Ascending aorta (tissue), 2 donors: ENCODE data around the gene CYP26B1. TPM values are rescaled to one million over a fixed set of nuclear protein-coding genes. Genes with fewer than 3 reads are reported as not detected.
A peak's percentile ranks its signal among the peaks of the same experiment; 100 is the strongest.

Source experiments
- DNase-seq, 2 donors: peaks; one replicate each; pipeline ENCODE4 v3.0.0-alpha.2; 2019; ENCODE audit warnings: low spot score in 2 of 2
- H3K27ac ChIP-seq, 2 donors: fragments of 200-600 bp; sonication (generic); one replicate each; pipeline ENCODE4 v1.5.1; 2016 to 2017; ENCODE audit warnings: mild to moderate bottlenecking in 1 of 2
- H3K27me3 ChIP-seq: fragments of 200-600 bp; sonication (generic); one replicate; pipeline ENCODE4 v1.5.1; 2017
- H3K36me3 ChIP-seq, 2 donors: fragments of 200-600 bp; sonication (generic); one replicate each; pipeline ENCODE4 v1.5.1; 2016
- H3K4me1 ChIP-seq, 2 donors: fragments of 200-600 bp; sonication (generic); one replicate each; pipeline ENCODE4 v1.5.1; 2016 to 2017; ENCODE audit warnings: mild to moderate bottlenecking in 1 of 2
- H3K4me3 ChIP-seq, 2 donors: fragments of 200-600 bp; sonication (generic); one replicate each; pipeline ENCODE4 v1.5.1; 2016 to 2017; ENCODE audit warnings: mild to moderate bottlenecking in 1 of 2
- H3K9me3 ChIP-seq, 2 donors: fragments of 200-600 bp; sonication (generic); one replicate each; pipeline ENCODE4 v1.5.1; 2016
- intact Hi-C: fragments of 100-400 bp; cut with DNase I; formaldehyde crosslinking; loops from one replicate; pipeline ENCODE4 v1.15.1; 2023
- total RNA-seq: library from RNA; depleted of rRNA; stranded (reverse); fragments of >200 nt; gene quantifications from one replicate; pipeline ENCODE4 v1.1.0, GENCODE V29; 2016
- TF ChIP-seq, protein P1 (sequence below), 3 experiments: fragments of 200-600 bp in 2 of 3; fragments of 450-650 bp in 1 of 3; sonication (generic) in 2 of 3; IDR thresholded peaks; one replicate each; pipeline ENCODE4 v1.5.1; 2016 to 2019; ENCODE audit warnings: antibody characterized with exemption in 3 of 3, mild to moderate bottlenecking in 1 of 3, moderate library complexity in 1 of 3

Gene CYP26B1
- total RNA-seq, 1 donor from 2014 or later = 18.6 TPM

DNA sequence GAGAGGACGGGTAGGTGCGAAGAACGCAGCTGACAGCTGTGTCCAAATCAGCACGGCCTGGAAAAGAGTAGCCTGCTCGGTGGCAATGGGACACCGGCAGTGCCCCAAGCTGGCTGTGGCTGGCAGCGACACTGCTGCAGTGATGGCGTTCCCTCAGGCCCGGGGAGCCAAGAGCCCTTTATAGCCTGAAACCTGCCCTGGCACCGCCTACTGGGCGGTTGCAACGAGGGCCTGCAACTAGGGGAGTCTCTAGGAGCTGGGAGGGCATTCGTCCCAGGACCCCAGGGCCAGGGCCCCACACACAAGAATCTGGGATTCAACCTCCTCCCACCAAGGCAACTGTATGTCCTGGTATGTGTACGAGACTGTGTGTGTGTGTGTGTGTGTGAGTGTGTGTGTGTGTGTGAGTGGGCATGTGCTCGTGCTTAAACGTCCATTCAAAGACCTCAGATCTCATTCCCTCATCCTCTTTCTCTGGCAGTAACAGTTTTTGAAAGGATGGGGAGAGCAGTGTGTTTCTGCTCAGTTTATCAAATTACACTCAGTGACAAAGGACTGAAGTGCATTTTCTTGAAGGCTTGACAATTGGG is 6.8 kb upstream of the CYP26B1 start:
- DNase-seq = no peak
- intact Hi-C loops = loop anchor here (5.0 kb wide), 1 partner anchor 157 kb away; no protein-coding TSS in a partner anchor
- Histone ChIP-seq H3K9me3 (no peaks in the 10 kb centered on the region), H3K27me3 (no peaks in the 10 kb centered on the region), H3K4me3 (no peak overlapping the region), H3K4me1 (peaks cover 6% of the 10 kb centered on the region in 2 donors), H3K36me3 (no peaks in the 10 kb centered on the region), H3K27ac (no peak overlapping the region)
- TF ChIP-seq, protein P1, sequence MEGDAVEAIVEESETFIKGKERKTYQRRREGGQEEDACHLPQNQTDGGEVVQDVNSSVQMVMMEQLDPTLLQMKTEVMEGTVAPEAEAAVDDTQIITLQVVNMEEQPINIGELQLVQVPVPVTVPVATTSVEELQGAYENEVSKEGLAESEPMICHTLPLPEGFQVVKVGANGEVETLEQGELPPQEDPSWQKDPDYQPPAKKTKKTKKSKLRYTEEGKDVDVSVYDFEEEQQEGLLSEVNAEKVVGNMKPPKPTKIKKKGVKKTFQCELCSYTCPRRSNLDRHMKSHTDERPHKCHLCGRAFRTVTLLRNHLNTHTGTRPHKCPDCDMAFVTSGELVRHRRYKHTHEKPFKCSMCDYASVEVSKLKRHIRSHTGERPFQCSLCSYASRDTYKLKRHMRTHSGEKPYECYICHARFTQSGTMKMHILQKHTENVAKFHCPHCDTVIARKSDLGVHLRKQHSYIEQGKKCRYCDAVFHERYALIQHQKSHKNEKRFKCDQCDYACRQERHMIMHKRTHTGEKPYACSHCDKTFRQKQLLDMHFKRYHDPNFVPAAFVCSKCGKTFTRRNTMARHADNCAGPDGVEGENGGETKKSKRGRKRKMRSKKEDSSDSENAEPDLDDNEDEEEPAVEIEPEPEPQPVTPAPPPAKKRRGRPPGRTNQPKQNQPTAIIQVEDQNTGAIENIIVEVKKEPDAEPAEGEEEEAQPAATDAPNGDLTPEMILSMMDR (IDR thresholded peaks at IDR 0.05) = no peak

DNA sequence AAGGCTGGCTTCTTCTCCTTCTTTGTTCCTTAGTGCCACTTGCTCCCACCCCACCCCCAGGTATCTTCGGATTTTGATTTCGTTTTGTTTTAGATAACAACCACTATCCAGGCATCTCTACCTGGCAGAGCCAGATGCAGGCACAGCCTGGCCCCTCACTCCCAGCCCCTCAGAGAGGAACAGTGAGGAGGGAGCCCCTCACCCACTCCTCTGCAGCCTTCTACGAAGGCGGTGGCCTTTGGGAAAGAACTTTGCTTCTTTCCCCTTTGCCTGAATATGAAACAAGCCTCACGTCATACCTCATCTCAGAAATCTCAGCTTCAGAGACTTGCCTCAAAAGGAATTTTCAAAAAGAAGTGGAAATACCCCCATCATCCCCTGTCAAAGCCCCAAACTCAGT is 6.3 kb upstream of the CYP26B1 start:
- Histone ChIP-seq H3K4me1 (peaks cover 7 to 10% of the 10 kb centered on the region in 2 donors), H3K36me3 (no peaks in the 10 kb centered on the region), H3K27ac (no peak overlapping the region), H3K9me3 (no peaks in the 10 kb centered on the region), H3K4me3 (no peak overlapping the region), H3K27me3 (no peaks in the 10 kb centered on the region)
- TF ChIP-seq, protein P1 (IDR thresholded peaks at IDR 0.05) = no peak
- DNase-seq = no peak
- intact Hi-C loops = loop anchor here (5.0 kb wide), 1 partner anchor 157 kb away; no protein-coding TSS in a partner anchor

DNA sequence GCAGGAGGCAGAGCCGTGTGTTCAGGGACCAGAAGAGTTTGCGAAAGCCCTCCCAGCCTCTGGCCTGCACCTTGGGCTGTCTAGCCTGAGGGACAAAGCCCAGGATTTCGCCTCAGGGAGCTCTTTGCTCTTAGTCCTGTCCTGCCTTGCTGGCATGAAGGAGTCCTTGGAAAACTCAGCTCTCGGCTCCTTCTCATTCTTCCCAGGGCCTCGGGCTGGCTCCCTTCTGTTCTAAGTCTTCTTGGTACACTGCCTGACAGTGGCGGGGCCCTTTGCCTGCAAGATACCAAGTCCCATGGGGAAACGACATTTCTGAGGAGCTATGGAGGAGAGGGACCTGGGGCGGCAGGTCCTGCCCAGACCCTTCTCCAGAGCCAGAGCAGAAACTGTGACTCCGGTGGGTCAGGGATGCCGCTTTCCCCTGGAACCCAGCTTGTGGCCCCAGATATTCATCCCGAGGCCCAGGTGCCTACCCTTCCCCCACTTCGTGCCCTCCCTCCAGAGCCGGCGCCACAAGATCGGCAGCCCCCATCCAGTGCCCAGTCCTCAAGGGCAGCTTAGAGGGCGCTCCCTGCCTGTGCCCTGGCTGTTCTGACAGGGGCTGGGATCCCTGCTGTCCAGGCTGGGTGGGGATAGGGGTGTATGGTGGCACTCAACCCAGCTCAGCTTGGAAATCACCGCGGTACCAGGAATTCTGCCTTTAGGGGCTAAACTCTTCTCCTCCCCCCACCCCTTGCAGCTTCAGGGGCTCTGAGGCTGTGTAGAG is 5.5 kb upstream of the CYP26B1 start:
- no peak overlapping the region for H3K27ac ChIP-seq
- no peak overlapping the region for H3K4me3 ChIP-seq
- no peaks in the 10 kb centered on the region for H3K27me3 ChIP-seq
- intact Hi-C loops = loop anchor here (5.0 kb wide), 1 partner anchor 156 kb away; no protein-coding TSS in a partner anchor
- no peaks in the 10 kb centered on the region for H3K9me3 ChIP-seq
- H3K36me3 ChIP-seq = no peaks in the 10 kb centered on the region
- peak in 1 of 2 donors; percentile 53 for DNase-seq
- H3K4me1 ChIP-seq = peaks cover 7 to 10% of the 10 kb centered on the region in 2 donors
- TF ChIP-seq, protein P1 (IDR thresholded peaks at IDR 0.05) = no peak

DNA sequence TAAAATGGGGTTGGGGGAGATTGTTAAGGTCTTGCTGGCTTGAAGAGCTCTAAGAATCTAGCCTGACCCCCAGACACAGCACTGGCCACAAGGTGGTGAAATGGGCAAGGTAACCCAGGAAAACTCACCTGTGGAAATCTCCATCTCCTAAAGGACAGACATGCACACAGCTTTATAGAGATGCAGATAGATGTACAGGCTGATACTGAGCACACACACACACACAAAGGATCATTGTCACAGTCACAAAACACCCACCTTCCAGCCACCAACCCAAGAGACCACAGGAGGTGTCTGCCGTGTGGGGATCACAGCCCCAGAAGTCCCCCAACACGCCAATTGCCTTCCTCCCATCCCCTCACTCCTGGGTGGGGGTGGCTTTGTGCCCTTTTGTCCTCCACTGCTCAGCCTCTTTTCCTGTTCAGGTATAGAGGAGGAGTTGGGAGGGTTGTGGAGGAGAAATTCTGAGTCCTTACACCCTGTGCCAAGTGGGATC is 3.2 kb upstream of the CYP26B1 start:
- no peak overlapping the region for H3K27ac ChIP-seq
- no peaks in the 10 kb centered on the region for H3K36me3 ChIP-seq
- TF ChIP-seq, protein P1 (IDR thresholded peaks at IDR 0.05) = no peak
- H3K4me3 ChIP-seq = no peak overlapping the region
- no peaks in the 10 kb centered on the region for H3K27me3 ChIP-seq
- no peak for DNase-seq
- peaks cover 11 to 26% of the 10 kb centered on the region in 2 donors for H3K4me1 ChIP-seq
- no peaks in the 10 kb centered on the region for H3K9me3 ChIP-seq
- intact Hi-C loops = loop anchor here (1.0 to 5.0 kb wide), 5 partner anchors 154 to 603 kb away; no protein-coding TSS in a partner anchor

DNA sequence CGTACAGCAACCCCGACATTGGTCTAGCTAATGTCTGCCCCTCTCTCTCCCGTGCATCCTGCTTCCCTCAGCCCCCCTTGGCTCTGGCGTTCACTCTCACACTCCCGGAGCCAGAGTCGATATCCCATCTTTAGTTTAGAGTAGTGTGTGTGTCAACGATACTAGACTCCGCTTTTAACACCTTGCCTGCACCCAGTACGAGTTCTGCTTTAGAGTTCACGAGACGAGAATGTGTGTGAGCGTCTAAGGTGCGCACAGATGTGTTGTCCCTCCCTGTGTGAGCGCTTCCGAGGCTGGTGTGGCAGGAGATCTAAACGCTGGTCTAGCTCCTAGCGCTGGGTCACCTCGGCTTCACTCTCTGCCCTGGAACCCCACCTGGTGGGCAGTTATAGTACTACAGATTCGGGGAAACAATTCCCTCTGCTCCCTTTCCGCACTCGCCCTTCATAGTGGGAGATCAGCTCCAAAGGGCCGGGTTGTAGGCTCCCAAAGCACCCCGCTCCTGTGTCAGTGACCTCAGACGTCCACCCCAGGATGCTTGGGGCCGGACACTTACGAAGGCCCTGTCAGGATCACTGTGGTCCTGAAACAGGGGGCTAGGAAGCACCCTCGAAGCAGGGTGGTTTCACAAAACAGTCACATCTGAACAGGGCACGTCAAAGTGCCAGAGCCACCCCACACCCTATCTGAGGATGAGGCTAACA is 2.6 kb upstream of the CYP26B1 start:
- H3K4me1 ChIP-seq = peaks cover 11 to 31% of the 10 kb centered on the region in 2 donors
- H3K4me3 ChIP-seq = peak overlapping the region; percentile 52 to 72
- intact Hi-C loops = loop anchor here (1.0 to 5.0 kb wide), 5 partner anchors 153 to 602 kb away; no protein-coding TSS in a partner anchor

More for the DNA sequence above, 2.6 kb upstream of the CYP26B1 start:
- no peaks in the 10 kb centered on the region for H3K36me3 ChIP-seq
- TF ChIP-seq, protein P1 (IDR thresholded peaks at IDR 0.05) = peak; percentile 88 to 90 (median 88)
- no peak overlapping the region for H3K27ac ChIP-seq
- no peaks in the 10 kb centered on the region for H3K9me3 ChIP-seq
- no peaks in the 10 kb centered on the region for H3K27me3 ChIP-seq
- DNase-seq = peak in 1 of 2 donors; percentile 86
